Body of pancreas (tissue), 4 donors: ENCODE data around the gene CATSPER4. TPM values are rescaled to one million over a fixed set of nuclear protein-coding genes. Genes with fewer than 3 reads are reported as not detected.

Experiments
- ATAC-seq: fragments of 150-250 bp; one replicate; pipeline ENCODE4 v1.9.1; 2016
- DNase-seq, 4 donors: peaks; one replicate each; pipeline ENCODE4 v3.0.0-alpha.2; 2019
- H3K27ac ChIP-seq, 4 donors: fragments of 200-600 bp; sonication (generic); 1 replicate in 3 of 4; 2 replicates in 1 of 4; pipeline versions ENCODE4 v1.5.1 to v1.6.1; 2016 to 2019; ENCODE audit warnings: mild to moderate bottlenecking in 1 of 4, mixed read lengths in 1 of 4, moderate library complexity in 1 of 4
- H3K27me3 ChIP-seq, 2 donors: fragments of 200-600 bp; sonication (generic); one replicate each; pipeline ENCODE4 v1.6.0; 2016; ENCODE audit warnings: mild to moderate bottlenecking in 1 of 2
- H3K36me3 ChIP-seq, 2 donors: fragments of 200-600 bp; sonication (generic); replicated peaks in 1 of 2; 2 replicates each; pipeline ENCODE4 v1.5.1; 2016; ENCODE audit warnings: low read depth in 2 of 2; ENCODE audit not compliant: insufficient read depth in 1 of 2
- H3K4me1 ChIP-seq: fragments of 200-600 bp; sonication (generic); one replicate; pipeline ENCODE4 v1.6.0; 2016
- H3K4me3 ChIP-seq, 2 donors: fragments of 200-600 bp; sonication (generic); 1 replicate in 1 of 2; 2 replicates in 1 of 2; pipeline ENCODE4 v1.5.1; 2016 to 2019
- H3K9me3 ChIP-seq, 3 donors: fragments of 200-600 bp; sonication (generic); 1 replicate in 2 of 3; 2 replicates in 1 of 3; pipeline ENCODE4 v1.5.1; 2016
- POLR2A ChIP-seq, 3 donors: fragments of 450-650 bp; IDR thresholded peaks; one replicate each; pipeline ENCODE4 v1.6.1; 2016; ENCODE audit warnings: antibody characterized with exemption in 3 of 3, mild to moderate bottlenecking in 2 of 3
- WGBS, 2 donors: methylation state at CpG; one replicate each; pipeline ENCODE4 v1.1.5; 2017; 5-methylcytosine and 5-hydroxymethylcytosine counted together
- intact Hi-C: fragments of 100-400 bp; cut with DNase I; formaldehyde crosslinking; loops from one replicate; pipeline ENCODE4 v1.15.1; 2023
- total RNA-seq, 2 donors: library from RNA; depleted of rRNA; stranded (reverse); fragments of >200 nt; gene quantifications; one replicate each; pipeline ENCODE4 v1.1.0, GENCODE V29; 2016
- TF ChIP-seq, protein P1 (sequence below), 7 experiments: fragments of 450-650 bp in 4 of 7; fragments of 200-600 bp in 3 of 7; sonication (generic) in 3 of 7; IDR thresholded peaks; one replicate each; pipeline ENCODE4 v1.5.1; 2016 to 2019; ENCODE audit warnings: antibody characterized with exemption in 7 of 7

Gene CATSPER4
- total RNA-seq, 2 donors from 2014 or later, result not detected

DNA sequence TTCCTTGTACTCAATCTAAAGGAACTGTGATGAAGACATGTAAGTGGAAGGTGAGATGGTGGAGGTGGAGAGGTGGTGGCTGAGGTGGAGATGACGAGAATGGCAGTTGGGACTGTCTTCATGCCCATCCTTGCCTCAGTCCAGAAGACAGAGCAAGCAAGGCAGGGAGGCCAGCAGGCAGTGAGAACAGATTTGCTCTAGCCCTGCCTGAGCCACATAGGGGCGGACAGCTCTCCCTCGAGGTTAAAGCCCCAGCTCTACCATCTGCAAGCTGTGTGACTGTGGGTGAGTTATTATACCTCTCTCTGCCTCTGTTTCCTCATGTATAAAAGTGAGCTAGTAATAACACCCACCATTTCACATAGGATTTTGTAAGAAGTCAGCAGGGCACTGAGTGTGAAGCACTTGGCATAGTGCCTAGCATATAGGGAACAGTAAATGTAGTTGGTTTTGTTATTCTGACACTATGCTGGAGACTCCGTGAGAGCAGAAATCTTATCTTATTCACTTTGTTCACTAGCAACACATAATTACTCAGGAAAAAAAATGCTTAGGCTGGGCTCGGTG lies 36.4 kb upstream of the CATSPER4 start:
- Histone ChIP-seq H3K27me3 (peaks cover 0 to 5% of the 10 kb centered on the region in 2 donors), H3K9me3 (no peaks in the 10 kb centered on the region), H3K4me1 (no peaks in the 10 kb centered on the region), H3K27ac (no peak overlapping the region), H3K36me3 (no peaks in the 10 kb centered on the region), H3K4me3 (no peak overlapping the region)
- 58 to 63% methylated on average over 5 of the region's 5 CpGs for WGBS, 2 donors
- DNase-seq (no peak), ATAC-seq (no peak)
- intact Hi-C loops, result no loop called here
- TF ChIP-seq POLR2A (IDR thresholded peaks at IDR 0.05), result no peak
- TF ChIP-seq, protein P1, sequence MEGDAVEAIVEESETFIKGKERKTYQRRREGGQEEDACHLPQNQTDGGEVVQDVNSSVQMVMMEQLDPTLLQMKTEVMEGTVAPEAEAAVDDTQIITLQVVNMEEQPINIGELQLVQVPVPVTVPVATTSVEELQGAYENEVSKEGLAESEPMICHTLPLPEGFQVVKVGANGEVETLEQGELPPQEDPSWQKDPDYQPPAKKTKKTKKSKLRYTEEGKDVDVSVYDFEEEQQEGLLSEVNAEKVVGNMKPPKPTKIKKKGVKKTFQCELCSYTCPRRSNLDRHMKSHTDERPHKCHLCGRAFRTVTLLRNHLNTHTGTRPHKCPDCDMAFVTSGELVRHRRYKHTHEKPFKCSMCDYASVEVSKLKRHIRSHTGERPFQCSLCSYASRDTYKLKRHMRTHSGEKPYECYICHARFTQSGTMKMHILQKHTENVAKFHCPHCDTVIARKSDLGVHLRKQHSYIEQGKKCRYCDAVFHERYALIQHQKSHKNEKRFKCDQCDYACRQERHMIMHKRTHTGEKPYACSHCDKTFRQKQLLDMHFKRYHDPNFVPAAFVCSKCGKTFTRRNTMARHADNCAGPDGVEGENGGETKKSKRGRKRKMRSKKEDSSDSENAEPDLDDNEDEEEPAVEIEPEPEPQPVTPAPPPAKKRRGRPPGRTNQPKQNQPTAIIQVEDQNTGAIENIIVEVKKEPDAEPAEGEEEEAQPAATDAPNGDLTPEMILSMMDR (IDR thresholded peaks at IDR 0.05), result no peak

GRCh38 chr1:26154750-26155149 lies 35.7 kb upstream of the CATSPER4 start:
- peaks cover 0 to 5% of the 10 kb centered on the region in 2 donors for H3K27me3 ChIP-seq

GRCh38 chr1:26155370-26156284 lies 34.8 kb upstream of the CATSPER4 start:
- DNase-seq, result no peak
- ATAC-seq, result peak; percentile 24
- Histone ChIP-seq H3K9me3 (no peaks in the 10 kb centered on the region), H3K27me3 (peaks cover 0 to 5% of the 10 kb centered on the region in 2 donors), H3K4me1 (no peaks in the 10 kb centered on the region), H3K36me3 (no peaks in the 10 kb centered on the region), H3K4me3 (no peak overlapping the region), H3K27ac (peak overlapping the region in 2 of 4 donors; percentile 28 to 33)
- WGBS, 2 donors, result 68 to 81% methylated on average over 19 to 21 of the region's 21 CpGs
- intact Hi-C loops, result no loop called here
- TF ChIP-seq, protein P1 (IDR thresholded peaks at IDR 0.05), result no peak
- peak in 1 of 3 donors; percentile 9 for TF ChIP-seq POLR2A (IDR thresholded peaks at IDR 0.05)

More at GRCh38 chr1:26154750-26155149, 35.7 kb upstream of the CATSPER4 start:
- 70 to 87% methylated on average over 8 to 9 of the region's 9 CpGs for WGBS, 2 donors
- Histone ChIP-seq H3K4me3 (no peak overlapping the region), H3K36me3 (no peaks in the 10 kb centered on the region), H3K27ac (peak overlapping the region in 1 of 4 donors; percentile 28), H3K9me3 (no peaks in the 10 kb centered on the region), H3K4me1 (no peaks in the 10 kb centered on the region)
- DNase-seq (no peak), ATAC-seq (no peak)
- TF ChIP-seq, protein P1 (IDR thresholded peaks at IDR 0.05), result no peak
- no peak for TF ChIP-seq POLR2A (IDR thresholded peaks at IDR 0.05)
- intact Hi-C loops, result no loop called here

DNA sequence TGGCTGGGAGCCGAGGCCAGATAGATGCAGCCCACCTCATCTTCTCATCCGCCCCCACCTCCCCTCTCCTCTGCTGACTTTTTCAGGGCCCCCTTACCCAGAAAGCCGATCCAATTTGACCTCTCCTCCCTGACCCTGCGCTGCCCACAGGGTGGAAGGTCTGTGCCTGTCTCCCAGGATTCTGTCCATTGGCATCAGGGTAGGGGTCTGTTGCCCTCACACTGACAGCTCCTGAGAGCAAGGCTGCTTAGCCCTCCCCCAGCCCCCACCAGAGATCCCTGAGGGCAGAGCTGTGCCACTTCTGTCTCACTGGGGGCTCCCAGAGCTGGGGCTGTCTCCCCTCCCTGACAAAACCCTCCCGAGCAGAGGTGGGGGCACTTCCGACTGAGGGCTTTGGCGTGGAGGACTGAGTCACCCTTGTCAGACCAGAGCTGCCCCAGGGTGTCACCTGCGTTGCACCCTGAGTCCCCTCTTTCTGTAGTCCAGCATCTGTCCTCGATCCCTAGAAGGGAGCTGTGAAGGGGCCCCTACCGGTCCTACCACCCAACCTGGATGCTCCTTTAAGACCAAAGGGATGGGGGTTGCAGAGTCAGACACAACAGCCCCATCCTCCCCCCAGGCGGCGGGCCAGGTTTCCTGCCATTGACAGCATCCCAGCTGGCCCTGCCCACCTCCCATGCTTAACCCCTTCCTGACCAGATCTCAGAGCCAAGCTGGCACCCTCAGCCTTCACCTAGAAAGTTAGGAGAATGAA lies 33.9 kb upstream of the CATSPER4 start:
- DNase-seq (peak in 1 of 4 donors; percentile 10), ATAC-seq (peak; percentile 3)
- Histone ChIP-seq H3K27ac (peak overlapping the region in 1 of 4 donors; percentile 24), H3K4me3 (no peak overlapping the region), H3K4me1 (peaks cover 7% of the 10 kb centered on the region), H3K9me3 (no peaks in the 10 kb centered on the region), H3K27me3 (peaks cover 0 to 5% of the 10 kb centered on the region in 2 donors), H3K36me3 (no peaks in the 10 kb centered on the region)
- intact Hi-C loops, result no loop called here
- 36 to 38% methylated on average over 6 to 11 of the region's 12 CpGs for WGBS, 2 donors
- TF ChIP-seq POLR2A (IDR thresholded peaks at IDR 0.05), result no peak
- TF ChIP-seq, protein P1 (IDR thresholded peaks at IDR 0.05), result no peak
